Right atrium auricular region (tissue), 2 donors: ENCODE results near the gene TMEM132C. TPM values are rescaled to one million over a fixed set of nuclear protein-coding genes. Genes with fewer than 3 reads are reported as not detected.

Source experiments
- DNase-seq: peaks from one replicate; pipeline ENCODE4 v3.0.0-alpha.2; 2019; ENCODE audit warnings: low spot score
- H3K27ac ChIP-seq, 2 donors: fragments of 200-600 bp; sonication (generic); 1 replicate in 1 of 2; 2 replicates in 1 of 2; pipeline ENCODE4 v1.5.1; 2016 to 2019
- H3K27me3 ChIP-seq, 2 donors: fragments of 200-600 bp; sonication (generic); one replicate each; pipeline versions ENCODE4 v1.5.1 to v1.6.0; 2017 to 2019
- H3K36me3 ChIP-seq: fragments of 200-600 bp; sonication (generic); one replicate; pipeline ENCODE4 v1.5.1; 2016
- H3K4me1 ChIP-seq, 2 donors: fragments of 200-600 bp; sonication (generic); one replicate each; pipeline versions ENCODE4 v1.5.1 to v1.6.0; 2017 to 2019
- H3K4me3 ChIP-seq, 2 donors: fragments of 200-600 bp; sonication (generic); 1 replicate in 1 of 2; 2 replicates in 1 of 2; pipeline ENCODE4 v1.5.1; 2017 to 2019; ENCODE audit warnings: mild to moderate bottlenecking in 1 of 2, moderate library complexity in 1 of 2
- H3K9me3 ChIP-seq, 2 donors: fragments of 200-600 bp; sonication (generic); one replicate each; pipeline ENCODE4 v1.5.1; 2019
- CTCF ChIP-seq, 2 donors: fragments of 200-600 bp; sonication (generic); IDR thresholded peaks; one replicate each; pipeline ENCODE4 v1.5.1; 2019; ENCODE audit warnings: antibody characterized with exemption in 2 of 2
- total RNA-seq, 2 donors: library from RNA; depleted of rRNA; stranded (reverse); fragments of >200 nt; gene quantifications; one replicate each; pipeline ENCODE4 v1.1.0, GENCODE V29; 2016

Gene TMEM132C
- total RNA-seq, 2 donors from 2014 or later: 5.3 to 10.5 TPM

- no peaks in the 10 kb centered on the region for H3K36me3 ChIP-seq
- H3K27ac ChIP-seq: no peak overlapping the region
- no peaks in the 10 kb centered on the region for H3K4me1 ChIP-seq
- no peak overlapping the region for H3K4me3 ChIP-seq
- no peaks in the 10 kb centered on the region for H3K9me3 ChIP-seq
- no peaks in the 10 kb centered on the region for H3K27me3 ChIP-seq
- no peak for DNase-seq
- no peak for TF ChIP-seq CTCF (IDR thresholded peaks at IDR 0.05)
Observed at GRCh38 chr12:128312661-128313060, 45.7 kb downstream of the TMEM132C start.

- H3K36me3 ChIP-seq: no peaks in the 10 kb centered on the region
- no peak for TF ChIP-seq CTCF (IDR thresholded peaks at IDR 0.05)
- no peak for DNase-seq
- H3K9me3 ChIP-seq: no peaks in the 10 kb centered on the region
- H3K4me1 ChIP-seq: no peaks in the 10 kb centered on the region
- H3K4me3 ChIP-seq: no peak overlapping the region
- H3K27me3 ChIP-seq: no peaks in the 10 kb centered on the region
- H3K27ac ChIP-seq: no peak overlapping the region
Observed at GRCh38 chr12:128313931-128314330, 47.0 kb downstream of the TMEM132C start.

GRCh38 chr12:128314611-128315010, 47.6 kb downstream of the TMEM132C start:
- Histone ChIP-seq H3K36me3 (no peaks in the 10 kb centered on the region), H3K27me3 (no peaks in the 10 kb centered on the region), H3K9me3 (no peaks in the 10 kb centered on the region), H3K4me1 (no peaks in the 10 kb centered on the region), H3K27ac (no peak overlapping the region), H3K4me3 (no peak overlapping the region)
- DNase-seq: no peak
- TF ChIP-seq CTCF (IDR thresholded peaks at IDR 0.05): no peak

- Histone ChIP-seq H3K4me3 (no peak overlapping the region), H3K9me3 (no peaks in the 10 kb centered on the region), H3K27ac (peak overlapping the region in 1 of 2 donors; percentile 42), H3K27me3 (no peaks in the 10 kb centered on the region), H3K36me3 (no peaks in the 10 kb centered on the region), H3K4me1 (no peaks in the 10 kb centered on the region)
- DNase-seq: no peak
- TF ChIP-seq CTCF (IDR thresholded peaks at IDR 0.05): no peak
Observed at GRCh38 chr12:128316078-128316477, 49.1 kb downstream of the TMEM132C start.

GRCh38 chr12:128316973-128317526, 50.1 kb downstream of the TMEM132C start:
- H3K9me3 ChIP-seq: peaks cover 0 to 5% of the 10 kb centered on the region in 2 donors
- no peak overlapping the region for H3K4me3 ChIP-seq
- no peaks in the 10 kb centered on the region for H3K27me3 ChIP-seq
- peak overlapping the region; percentile 15 to 42 for H3K27ac ChIP-seq
- DNase-seq: peak; percentile 23
- no peaks in the 10 kb centered on the region for H3K4me1 ChIP-seq
- no peak for TF ChIP-seq CTCF (IDR thresholded peaks at IDR 0.05)
- H3K36me3 ChIP-seq: no peaks in the 10 kb centered on the region

- no peak for TF ChIP-seq CTCF (IDR thresholded peaks at IDR 0.05)
Observed at GRCh38 chr12:128318341-128318740, 51.4 kb downstream of the TMEM132C start.

More at GRCh38 chr12:128318341-128318740, 51.4 kb downstream of the TMEM132C start:
- Histone ChIP-seq H3K4me1 (no peaks in the 10 kb centered on the region), H3K9me3 (peaks cover 0 to 9% of the 10 kb centered on the region in 2 donors), H3K27me3 (no peaks in the 10 kb centered on the region), H3K36me3 (no peaks in the 10 kb centered on the region), H3K4me3 (no peak overlapping the region), H3K27ac (no peak overlapping the region)
- peak; percentile 7 for DNase-seq
